ENCODE results near the gene GLMP. TPM values are rescaled to one million over a fixed set of nuclear protein-coding genes. Genes with fewer than 3 reads are reported as not detected.

GLMP gene
- total RNA-seq, 4 donors from 2014 or later, result 31.9 to 53.0 (median 38.6) TPM

- TF ChIP-seq POLR2A (IDR thresholded peaks at IDR 0.05) (no peak), POLR2AphosphoS5 (IDR thresholded peaks at IDR 0.05) (no peak), CTCF (IDR thresholded peaks at IDR 0.05) (no peak), EP300 (IDR thresholded peaks at IDR 0.05) (no peak)
- Histone ChIP-seq H3K4me1 (peaks cover 4 to 30% (median 10%) of the 10 kb centered on the region in 3 donors), H3K27me3 (no peaks in the 10 kb centered on the region), H3K9me3 (no peaks in the 10 kb centered on the region), H3K27ac (no peak overlapping the region), H3K4me3 (no peak overlapping the region), H3K36me3 (peaks cover 0 to 80% of the 10 kb centered on the region in 2 donors)
- peak; percentile 52 for ATAC-seq
- WGBS, 2 donors (ENCODE audit: low coverage in 1 of 2), result 70 to 81% methylated on average over 4 to 6 of the region's 6 CpGs
These were observed 18.5 kb downstream of the GLMP start for GRCh38 chr1:156276966-156277381.

GRCh38 chr1:156276532-156276931, 18.9 kb downstream of the GLMP start:
- ATAC-seq, result no peak
- H3K36me3 ChIP-seq, result peaks cover 0 to 85% of the 10 kb centered on the region in 2 donors
- no peak overlapping the region for H3K4me3 ChIP-seq
- no peaks in the 10 kb centered on the region for H3K27me3 ChIP-seq
- TF ChIP-seq POLR2A (IDR thresholded peaks at IDR 0.05), result no peak
- no peak for TF ChIP-seq EP300 (IDR thresholded peaks at IDR 0.05)
- TF ChIP-seq POLR2AphosphoS5 (IDR thresholded peaks at IDR 0.05), result no peak
- TF ChIP-seq CTCF (IDR thresholded peaks at IDR 0.05), result no peak
- H3K27ac ChIP-seq, result no peak overlapping the region
- peaks cover 4 to 25% (median 6%) of the 10 kb centered on the region in 3 donors for H3K4me1 ChIP-seq
- no peaks in the 10 kb centered on the region for H3K9me3 ChIP-seq

GRCh38 chr1:156270314-156270713, 25.2 kb downstream of the GLMP start:
- ATAC-seq, result no peak
- TF ChIP-seq POLR2A (IDR thresholded peaks at IDR 0.05), result no peak
- no peak for TF ChIP-seq EP300 (IDR thresholded peaks at IDR 0.05)
- no peak for TF ChIP-seq CTCF (IDR thresholded peaks at IDR 0.05)
- no peak for TF ChIP-seq POLR2AphosphoS5 (IDR thresholded peaks at IDR 0.05)
- no peaks in the 10 kb centered on the region for H3K4me1 ChIP-seq
- H3K9me3 ChIP-seq, result no peaks in the 10 kb centered on the region
- WGBS, 2 donors (ENCODE audit: low coverage in 1 of 2), result 71 to 94% methylated on average over 2 of the region's 3 CpGs
- no peak overlapping the region for H3K4me3 ChIP-seq
- H3K36me3 ChIP-seq, result peaks cover 7 to 100% of the 10 kb centered on the region in 2 donors
- H3K27ac ChIP-seq, result no peak overlapping the region
- H3K27me3 ChIP-seq, result no peaks in the 10 kb centered on the region

DNA sequence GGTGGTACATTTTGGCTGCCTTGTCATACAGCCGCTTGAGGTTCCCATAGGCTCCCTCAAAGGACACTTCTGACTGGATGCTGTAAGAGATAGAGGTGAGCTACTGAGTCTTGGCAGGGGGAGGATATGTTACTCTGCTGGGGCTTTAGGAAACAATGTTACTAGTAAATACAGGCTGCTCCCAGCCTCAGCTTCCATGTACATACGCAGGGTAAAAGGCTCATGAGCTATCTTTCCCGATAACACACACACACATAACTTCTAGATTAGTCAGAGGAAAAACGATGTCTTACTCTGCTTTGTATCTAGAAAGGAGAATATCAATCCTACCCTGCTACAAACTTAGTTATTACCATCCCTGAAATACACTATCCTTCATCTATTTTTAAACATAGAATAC, 27.1 kb downstream of the GLMP start:
- Histone ChIP-seq H3K4me1 (no peaks in the 10 kb centered on the region), H3K4me3 (no peak overlapping the region), H3K27ac (no peak overlapping the region), H3K9me3 (no peaks in the 10 kb centered on the region), H3K27me3 (no peaks in the 10 kb centered on the region), H3K36me3 (peaks cover 7 to 99% of the 10 kb centered on the region in 2 donors)
- TF ChIP-seq EP300 (IDR thresholded peaks at IDR 0.05), result no peak
- TF ChIP-seq POLR2AphosphoS5 (IDR thresholded peaks at IDR 0.05), result no peak
- no peak for TF ChIP-seq POLR2A (IDR thresholded peaks at IDR 0.05)
- TF ChIP-seq CTCF (IDR thresholded peaks at IDR 0.05), result no peak
- WGBS, 2 donors (ENCODE audit: low coverage in 1 of 2), result 59 to 77% methylated on average over 3 to 4 of the region's 4 CpGs
- ATAC-seq, result no peak

DNA sequence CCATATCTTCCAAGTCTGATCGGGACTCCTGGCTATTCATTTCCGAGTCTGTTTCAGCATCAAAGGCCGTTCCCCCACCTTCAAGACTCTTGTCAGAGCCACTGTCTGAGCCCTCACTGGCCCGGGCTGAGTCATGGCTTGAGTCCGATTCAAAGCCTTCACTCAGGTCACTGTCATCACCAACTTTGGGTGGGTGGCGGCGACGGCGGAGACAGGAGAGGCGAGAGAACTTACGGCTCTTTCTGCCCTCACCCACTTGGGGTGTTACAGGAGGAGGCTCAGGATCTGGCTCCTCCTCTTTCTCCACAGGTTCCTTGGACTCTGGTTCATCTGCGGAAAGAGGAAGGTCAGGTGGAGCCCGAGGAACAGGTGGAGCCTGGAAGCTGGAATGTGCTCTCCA, 29.4 kb downstream of the GLMP start:
- WGBS, 2 donors (ENCODE audit: low coverage in 1 of 2), result 89% methylated on average over 5 of the region's 13 CpGs; no CpG with 5 or more reads in 1 of the 2 donors
- H3K27me3 ChIP-seq, result no peaks in the 10 kb centered on the region
- no peak for ATAC-seq
- H3K4me3 ChIP-seq, result no peak overlapping the region
- TF ChIP-seq CTCF (IDR thresholded peaks at IDR 0.05) (no peak), EP300 (IDR thresholded peaks at IDR 0.05) (no peak), POLR2AphosphoS5 (IDR thresholded peaks at IDR 0.05) (no peak), POLR2A (IDR thresholded peaks at IDR 0.05) (no peak)
- H3K27ac ChIP-seq, result no peak overlapping the region
- H3K9me3 ChIP-seq, result no peaks in the 10 kb centered on the region
- H3K36me3 ChIP-seq, result peaks cover 7 to 99% of the 10 kb centered on the region in 2 donors
- no peaks in the 10 kb centered on the region for H3K4me1 ChIP-seq

Data from gastroesophageal sphincter (tissue), 4 donors.